ENCODE results near the gene CNN3.

CNN3 gene

DNA sequence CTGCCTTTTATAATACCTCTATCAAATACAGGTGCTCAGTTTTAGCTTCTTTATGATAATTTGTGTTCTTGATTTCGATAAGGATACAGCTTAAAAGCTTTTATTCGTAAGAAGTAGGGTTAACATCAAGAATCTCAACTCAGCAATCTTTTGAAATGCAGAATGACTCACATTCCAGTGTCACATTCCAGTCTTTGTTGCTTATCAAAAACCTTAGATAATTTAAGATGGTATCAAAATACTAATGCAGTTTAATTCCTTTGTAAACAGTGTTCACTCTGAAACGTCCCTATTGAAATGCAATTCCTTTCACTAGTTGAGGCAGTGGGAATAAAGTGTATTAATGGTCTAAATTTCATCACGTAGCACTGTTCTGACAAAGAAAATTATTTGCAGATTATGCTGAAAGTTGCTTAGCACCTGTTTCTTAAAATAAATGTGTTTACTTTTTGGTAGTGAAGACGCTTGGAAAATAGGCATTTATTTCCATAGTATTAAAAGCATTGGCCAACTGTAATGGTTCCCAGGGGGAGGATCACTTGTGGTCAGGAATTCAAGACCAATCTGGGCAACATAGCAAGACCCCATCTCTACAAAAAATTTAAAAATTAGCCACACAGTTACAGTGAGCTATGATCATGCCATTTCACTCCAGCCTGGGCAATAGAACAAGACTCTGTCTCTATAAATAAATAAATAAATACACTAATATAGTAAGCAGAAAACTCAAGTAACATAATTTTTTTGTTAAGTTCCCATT lies 10.1 kb upstream of the CNN3 start:
- Histone ChIP-seq H2AK5ac (ENCODE audit: low read length) (no peak overlapping the region), H3K4me1 (ENCODE audit: control insufficient read depth, low read depth, low read length) (peaks cover 2% of the 10 kb centered on the region), H3K4me3 (ENCODE audit: low read length) (no peak overlapping the region), H3K9ac (ENCODE audit: low read length) (no peak overlapping the region), H3K4me2 (ENCODE audit: low read length) (no peak overlapping the region), H3K27ac (ENCODE audit: low read depth, low read length) (no peak overlapping the region), H3K18ac (ENCODE audit: low read length) (no peak overlapping the region), H4K5ac (ENCODE audit: low read length) (no peak overlapping the region), H3K79me2 (ENCODE audit: control insufficient read depth, insufficient read depth, low read length) (no peaks in the 10 kb centered on the region), H4K8ac (ENCODE audit: low read depth, low read length) (no peak overlapping the region), H2BK5ac (ENCODE audit: low read length) (no peak overlapping the region), H3K36me3 (ENCODE audit: control insufficient read depth, insufficient read depth, low read length) (no peaks in the 10 kb centered on the region), H3K56ac (ENCODE audit: low read length) (no peak overlapping the region), H3K79me1 (ENCODE audit: low read length) (no peaks in the 10 kb centered on the region), H3K23ac (ENCODE audit: low read length) (no peak overlapping the region), H3K4ac (ENCODE audit: low read depth, low read length) (no peak overlapping the region), H3K27me3 (ENCODE audit: insufficient read depth, low read length, poor library complexity) (no peaks in the 10 kb centered on the region), H2BK120ac (ENCODE audit: low read depth, low read length) (no peak overlapping the region), H2BK15ac (replicated peaks; ENCODE audit: low read depth) (no peak overlapping the region)
- DNase-seq = peak; percentile 77
- WGBS (ENCODE audit: extremely low coverage, insufficient coverage, low lambda C conversion rate) = no CpG with 5 or more reads among the region's 5 CpGs

DNA sequence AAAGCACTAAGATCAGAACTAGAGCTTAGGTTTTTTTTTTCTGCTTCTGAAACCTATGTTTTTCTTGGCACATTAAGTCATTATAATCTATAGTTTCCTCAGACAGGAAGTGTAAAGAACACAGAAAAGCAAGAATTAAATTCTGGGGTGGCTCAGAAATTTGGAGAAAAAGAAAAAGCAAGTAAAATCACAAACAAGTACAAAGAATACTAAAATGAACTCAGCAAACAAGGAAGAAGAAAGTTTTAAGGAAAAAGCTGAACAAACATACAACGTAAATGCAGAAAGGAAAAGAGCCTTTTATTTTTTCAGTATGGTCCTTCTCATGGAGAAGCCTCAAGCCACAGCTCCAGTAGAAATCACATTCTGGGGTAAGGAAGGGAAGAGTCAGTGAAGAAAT lies 8.6 kb upstream of the CNN3 start:
- no peaks in the 10 kb centered on the region for H3K36me3 ChIP-seq (ENCODE audit: control insufficient read depth, insufficient read depth, low read length)
- no peak overlapping the region for H3K4ac ChIP-seq (ENCODE audit: low read depth, low read length)
- H3K9ac ChIP-seq (ENCODE audit: low read length) = no peak overlapping the region
- no peak overlapping the region for H2BK15ac ChIP-seq (replicated peaks; ENCODE audit: low read depth)
- H4K8ac ChIP-seq (ENCODE audit: low read depth, low read length) = no peak overlapping the region
- no CpG with 5 or more reads among the region's 1 CpG for WGBS (ENCODE audit: extremely low coverage, insufficient coverage, low lambda C conversion rate)
- no peaks in the 10 kb centered on the region for H3K79me2 ChIP-seq (ENCODE audit: control insufficient read depth, insufficient read depth, low read length)
- no peak overlapping the region for H3K23ac ChIP-seq (ENCODE audit: low read length)
- H3K27ac ChIP-seq (ENCODE audit: low read depth, low read length) = no peak overlapping the region
- DNase-seq = no peak
- no peak overlapping the region for H2BK120ac ChIP-seq (ENCODE audit: low read depth, low read length)
- H3K79me1 ChIP-seq (ENCODE audit: low read length) = no peaks in the 10 kb centered on the region
- no peak overlapping the region for H3K4me2 ChIP-seq (ENCODE audit: low read length)
- H3K56ac ChIP-seq (ENCODE audit: low read length) = no peak overlapping the region
- H2BK5ac ChIP-seq (ENCODE audit: low read length) = no peak overlapping the region
- no peak overlapping the region for H2AK5ac ChIP-seq (ENCODE audit: low read length)
- H4K5ac ChIP-seq (ENCODE audit: low read length) = no peak overlapping the region
- H3K27me3 ChIP-seq (ENCODE audit: insufficient read depth, low read length, poor library complexity) = no peaks in the 10 kb centered on the region
- no peak overlapping the region for H3K18ac ChIP-seq (ENCODE audit: low read length)
- H3K4me1 ChIP-seq (ENCODE audit: control insufficient read depth, low read depth, low read length) = peaks cover 2% of the 10 kb centered on the region
- H3K4me3 ChIP-seq (ENCODE audit: low read length) = no peak overlapping the region

DNA sequence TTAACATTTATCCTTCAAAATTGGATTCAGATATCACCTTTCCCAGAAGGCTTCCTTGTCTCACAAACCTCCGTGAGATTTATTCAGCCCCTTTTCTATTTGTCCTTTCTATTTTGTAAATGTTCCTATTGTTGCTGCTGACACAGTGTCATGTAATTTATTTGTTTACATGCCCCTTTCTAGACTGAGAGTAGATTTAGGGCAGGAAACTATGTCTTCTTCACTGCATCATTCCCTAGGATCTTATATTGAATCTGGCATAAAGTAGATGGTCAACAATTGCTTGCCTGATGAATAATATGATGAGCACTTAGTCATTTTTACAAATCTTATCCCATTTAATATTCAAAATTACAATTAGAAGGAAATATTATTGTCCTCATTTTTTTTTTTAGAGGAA lies 8.1 kb upstream of the CNN3 start:
- Histone ChIP-seq H3K4me2 (ENCODE audit: low read length) (no peak overlapping the region), H2AK5ac (ENCODE audit: low read length) (no peak overlapping the region), H3K9ac (ENCODE audit: low read length) (no peak overlapping the region), H3K36me3 (ENCODE audit: control insufficient read depth, insufficient read depth, low read length) (no peaks in the 10 kb centered on the region), H3K79me1 (ENCODE audit: low read length) (no peaks in the 10 kb centered on the region), H2BK120ac (ENCODE audit: low read depth, low read length) (no peak overlapping the region), H3K4me3 (ENCODE audit: low read length) (no peak overlapping the region), H2BK5ac (ENCODE audit: low read length) (no peak overlapping the region), H4K8ac (ENCODE audit: low read depth, low read length) (no peak overlapping the region), H3K27me3 (ENCODE audit: insufficient read depth, low read length, poor library complexity) (no peaks in the 10 kb centered on the region), H3K23ac (ENCODE audit: low read length) (no peak overlapping the region), H4K5ac (ENCODE audit: low read length) (no peak overlapping the region), H3K4ac (ENCODE audit: low read depth, low read length) (no peak overlapping the region), H3K18ac (ENCODE audit: low read length) (no peak overlapping the region), H3K79me2 (ENCODE audit: control insufficient read depth, insufficient read depth, low read length) (no peaks in the 10 kb centered on the region), H2BK15ac (replicated peaks; ENCODE audit: low read depth) (no peak overlapping the region), H3K4me1 (ENCODE audit: control insufficient read depth, low read depth, low read length) (peaks cover 2% of the 10 kb centered on the region), H3K27ac (ENCODE audit: low read depth, low read length) (no peak overlapping the region), H3K56ac (ENCODE audit: low read length) (no peak overlapping the region)
- no CpG with 5 or more reads among the region's 1 CpG for WGBS (ENCODE audit: extremely low coverage, insufficient coverage, low lambda C conversion rate)
- no peak for DNase-seq

DNA sequence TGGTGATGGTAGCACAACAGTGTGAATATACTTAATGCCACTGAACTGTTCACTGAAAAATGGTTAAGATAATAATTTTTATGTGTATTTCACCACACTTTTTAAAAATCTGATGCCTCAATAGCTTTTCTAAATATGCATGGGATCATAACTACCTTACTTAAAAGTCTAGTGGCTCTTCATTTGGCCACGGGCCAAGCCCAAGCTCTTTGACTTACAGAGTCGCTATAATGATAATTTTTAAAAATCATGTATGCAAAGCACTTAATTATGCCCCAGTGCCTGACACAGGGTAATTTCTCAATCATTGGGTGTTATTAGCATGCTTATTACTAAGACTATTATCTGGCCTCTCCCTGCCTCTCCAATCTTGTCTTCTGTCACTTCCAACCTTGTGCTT lies 7.6 kb upstream of the CNN3 start:
- Histone ChIP-seq H2BK15ac (replicated peaks; ENCODE audit: low read depth) (no peak overlapping the region), H3K36me3 (ENCODE audit: control insufficient read depth, insufficient read depth, low read length) (no peaks in the 10 kb centered on the region), H3K4me2 (ENCODE audit: low read length) (no peak overlapping the region), H3K27me3 (ENCODE audit: insufficient read depth, low read length, poor library complexity) (no peaks in the 10 kb centered on the region), H3K79me1 (ENCODE audit: low read length) (peaks cover 2% of the 10 kb centered on the region), H2BK120ac (ENCODE audit: low read depth, low read length) (no peak overlapping the region), H3K23ac (ENCODE audit: low read length) (no peak overlapping the region), H4K8ac (ENCODE audit: low read depth, low read length) (no peak overlapping the region), H3K56ac (ENCODE audit: low read length) (no peak overlapping the region), H2AK5ac (ENCODE audit: low read length) (no peak overlapping the region), H3K4me3 (ENCODE audit: low read length) (no peak overlapping the region), H3K4ac (ENCODE audit: low read depth, low read length) (no peak overlapping the region), H3K9ac (ENCODE audit: low read length) (no peak overlapping the region), H2BK5ac (ENCODE audit: low read length) (no peak overlapping the region), H3K18ac (ENCODE audit: low read length) (no peak overlapping the region), H3K27ac (ENCODE audit: low read depth, low read length) (no peak overlapping the region), H3K79me2 (ENCODE audit: control insufficient read depth, insufficient read depth, low read length) (peaks cover under 1% of the 10 kb centered on the region), H3K4me1 (ENCODE audit: control insufficient read depth, low read depth, low read length) (peaks cover 6% of the 10 kb centered on the region), H4K5ac (ENCODE audit: low read length) (no peak overlapping the region)
- no peak for DNase-seq
- no CpG with 5 or more reads among the region's 2 CpGs for WGBS (ENCODE audit: extremely low coverage, insufficient coverage, low lambda C conversion rate)

DNA sequence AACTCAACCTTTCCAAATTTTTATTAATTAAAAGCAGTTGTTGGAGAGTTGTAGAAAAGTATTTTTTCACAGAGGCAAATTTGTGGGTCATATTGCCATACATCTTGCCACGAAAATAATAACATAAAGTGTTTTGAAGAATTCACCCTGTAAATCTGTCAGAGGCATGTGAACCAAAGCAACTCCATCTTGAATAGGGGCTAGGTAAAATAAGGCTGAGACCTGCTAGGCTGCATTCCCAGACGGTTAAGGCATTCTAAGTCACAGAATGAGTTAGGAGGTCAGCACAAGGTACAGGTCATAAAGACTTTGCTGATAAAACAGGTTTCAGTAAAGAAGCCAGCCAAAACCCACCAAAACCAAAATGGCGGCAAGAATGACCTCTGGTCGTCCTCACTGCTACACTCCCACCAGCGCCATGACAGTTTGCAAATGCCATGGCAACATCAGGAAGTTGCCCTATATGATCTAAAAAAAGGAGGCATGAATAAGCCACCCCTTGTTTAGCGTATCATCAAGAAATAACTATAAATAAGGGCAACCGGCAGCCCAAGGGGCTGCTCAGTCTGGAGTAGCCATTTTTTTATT lies 4.4 kb upstream of the CNN3 start:
- no peak for DNase-seq
- Histone ChIP-seq H3K9ac (ENCODE audit: low read length) (no peak overlapping the region), H3K18ac (ENCODE audit: low read length) (no peak overlapping the region), H3K4ac (ENCODE audit: low read depth, low read length) (no peak overlapping the region), H3K4me1 (ENCODE audit: control insufficient read depth, low read depth, low read length) (peaks cover 10% of the 10 kb centered on the region), H3K27me3 (ENCODE audit: insufficient read depth, low read length, poor library complexity) (no peaks in the 10 kb centered on the region), H2AK5ac (ENCODE audit: low read length) (no peak overlapping the region), H3K4me2 (ENCODE audit: low read length) (no peak overlapping the region), H2BK120ac (ENCODE audit: low read depth, low read length) (no peak overlapping the region), H3K4me3 (ENCODE audit: low read length) (no peak overlapping the region), H2BK5ac (ENCODE audit: low read length) (no peak overlapping the region), H3K79me2 (ENCODE audit: control insufficient read depth, insufficient read depth, low read length) (peaks cover 10% of the 10 kb centered on the region), H2BK15ac (replicated peaks; ENCODE audit: low read depth) (no peak overlapping the region), H4K5ac (ENCODE audit: low read length) (no peak overlapping the region), H4K8ac (ENCODE audit: low read depth, low read length) (no peak overlapping the region), H3K36me3 (ENCODE audit: control insufficient read depth, insufficient read depth, low read length) (no peaks in the 10 kb centered on the region), H3K79me1 (ENCODE audit: low read length) (peaks cover 6% of the 10 kb centered on the region), H3K27ac (ENCODE audit: low read depth, low read length) (no peak overlapping the region), H3K56ac (ENCODE audit: low read length) (no peak overlapping the region), H3K23ac (ENCODE audit: low read length) (no peak overlapping the region)
- WGBS (ENCODE audit: extremely low coverage, insufficient coverage, low lambda C conversion rate) = no CpG with 5 or more reads among the region's 7 CpGs
